ENCODE data around the gene CBR3.
"Not testable (repeated sequence)": the region's sequence is repeated elsewhere in the genome, so short reads cannot be mapped to it uniquely, and the experiment has no call there.

The CBR3 gene

DNA sequence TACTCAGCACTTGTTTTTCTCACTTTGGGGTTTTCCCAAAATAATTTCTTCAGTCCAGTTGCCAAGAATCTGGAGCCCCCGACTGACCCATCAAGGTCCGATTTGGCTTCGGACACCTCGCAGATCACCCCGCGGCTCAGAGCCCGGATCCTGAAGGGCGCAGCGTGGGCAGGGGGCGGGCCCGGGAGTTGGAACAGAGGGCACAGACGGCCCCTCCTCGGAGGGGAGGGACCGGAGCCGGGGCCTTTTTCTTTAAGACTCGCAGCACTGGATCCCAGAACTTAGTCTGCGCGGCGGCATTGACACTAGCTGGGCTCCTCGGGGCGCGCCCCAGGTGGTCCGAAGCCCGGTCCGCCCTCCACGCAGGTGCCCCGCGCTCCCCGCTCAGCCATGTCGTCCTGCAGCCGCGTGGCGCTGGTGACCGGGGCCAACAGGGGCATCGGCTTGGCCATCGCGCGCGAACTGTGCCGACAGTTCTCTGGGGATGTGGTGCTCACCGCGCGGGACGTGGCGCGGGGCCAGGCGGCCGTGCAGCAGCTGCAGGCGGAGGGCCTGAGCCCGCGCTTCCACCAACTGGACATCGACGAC, at the start of gene CBR3:
Gene CBR3, plus strand, starts transcription at position 277 of the 588 bp plus-strand sequence. Its CDS starts 114 bp downstream, at position 391.
- no peak for DNase-seq

DNA sequence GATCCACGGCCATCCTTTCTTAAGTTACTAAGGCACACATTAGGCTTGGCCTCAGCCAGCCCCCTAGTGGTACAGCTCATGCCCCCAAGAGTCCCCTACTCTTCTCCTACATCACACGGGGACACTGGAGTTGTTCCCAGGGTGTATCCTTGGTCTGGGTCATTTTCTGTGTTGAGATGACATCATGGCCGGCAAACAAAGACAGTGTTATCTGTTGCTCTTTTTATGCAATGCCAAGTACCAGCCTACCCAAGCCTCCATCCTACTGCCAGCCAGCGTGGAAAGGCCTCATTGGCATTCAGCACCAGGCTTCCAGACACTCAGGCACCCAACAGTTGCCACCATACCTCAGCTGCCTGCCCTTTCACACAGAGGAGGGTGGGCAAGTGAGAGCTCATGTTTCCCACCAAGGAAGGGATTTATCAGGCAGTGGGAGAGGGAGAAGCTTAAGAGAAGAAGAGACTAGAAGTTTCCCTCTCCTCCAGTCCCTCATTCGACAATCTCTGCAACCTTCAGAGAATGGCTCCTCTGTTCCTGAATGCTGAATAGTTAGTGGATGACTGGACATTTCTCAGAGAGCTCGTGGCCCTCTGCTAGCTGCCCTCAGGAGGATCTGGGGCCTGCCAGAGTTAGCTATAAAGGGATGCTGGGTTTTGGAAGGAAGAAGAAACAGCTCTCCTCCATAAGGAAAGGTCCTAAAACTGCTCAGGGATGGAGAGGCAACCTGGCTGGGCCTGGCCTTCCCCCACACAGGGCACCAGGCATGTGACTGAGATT, 47.3 kb upstream of the CBR3 start:
- DNase-seq, result no peak

DNA sequence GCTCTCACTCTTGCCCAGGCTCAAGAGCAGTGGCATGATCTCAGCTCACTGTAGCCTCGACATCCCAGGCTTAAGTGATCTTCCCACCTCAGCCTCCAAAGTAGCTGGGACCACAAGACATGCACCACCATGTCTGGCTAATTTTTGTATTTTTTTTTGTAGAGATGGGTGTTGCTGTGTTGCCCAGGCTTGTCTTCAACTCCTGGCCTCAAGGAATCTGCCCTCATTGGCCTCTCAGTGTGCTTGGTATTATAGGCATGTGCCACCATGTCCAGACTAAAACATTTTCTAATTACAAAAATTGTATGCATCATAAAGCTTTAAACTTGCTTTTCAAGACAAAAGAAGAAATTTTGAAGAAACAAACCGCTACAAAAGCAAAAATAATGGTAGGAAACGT, 44.9 kb upstream of the CBR3 start:
- DNase-seq, result no peak

DNA sequence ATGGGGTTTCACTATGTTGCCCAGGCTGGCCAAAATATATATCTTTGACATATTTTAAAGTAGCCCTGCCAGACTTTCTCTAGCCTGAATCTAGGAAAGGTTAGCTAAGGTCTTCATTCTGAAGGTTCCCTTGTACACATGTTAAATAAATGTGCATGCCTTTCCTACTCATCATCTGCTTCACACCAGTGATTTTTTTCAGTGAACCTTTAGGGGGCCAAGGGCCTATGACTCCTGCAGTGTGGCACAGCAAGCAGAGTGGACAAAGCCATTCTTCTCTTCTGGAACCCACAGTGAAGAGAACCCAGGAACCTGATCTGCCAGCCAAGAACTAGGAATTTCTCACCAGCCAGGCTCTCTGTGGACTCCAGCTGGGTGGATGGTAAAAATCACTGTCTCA, 42.2 kb upstream of the CBR3 start:
- DNase-seq, result no peak

DNA sequence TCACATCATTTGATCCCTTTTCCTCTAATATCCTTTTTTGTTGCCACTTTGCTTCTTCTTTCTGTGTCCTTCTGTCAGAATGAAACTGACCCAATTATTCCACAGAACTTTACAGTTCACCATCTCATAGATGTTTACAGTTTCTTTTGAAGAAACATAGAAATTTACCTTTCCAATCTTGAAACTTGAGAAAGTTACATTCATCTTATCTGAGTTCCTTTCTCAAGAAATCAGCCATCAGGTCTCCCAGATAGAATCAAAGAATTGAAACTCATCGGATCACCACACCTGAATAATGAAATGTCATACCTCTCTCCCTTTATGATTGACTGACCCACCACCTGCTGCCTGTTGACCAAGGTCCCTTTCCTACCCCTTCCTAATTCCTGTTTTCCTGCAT, 41.4 kb upstream of the CBR3 start:
- no peak for DNase-seq

DNA sequence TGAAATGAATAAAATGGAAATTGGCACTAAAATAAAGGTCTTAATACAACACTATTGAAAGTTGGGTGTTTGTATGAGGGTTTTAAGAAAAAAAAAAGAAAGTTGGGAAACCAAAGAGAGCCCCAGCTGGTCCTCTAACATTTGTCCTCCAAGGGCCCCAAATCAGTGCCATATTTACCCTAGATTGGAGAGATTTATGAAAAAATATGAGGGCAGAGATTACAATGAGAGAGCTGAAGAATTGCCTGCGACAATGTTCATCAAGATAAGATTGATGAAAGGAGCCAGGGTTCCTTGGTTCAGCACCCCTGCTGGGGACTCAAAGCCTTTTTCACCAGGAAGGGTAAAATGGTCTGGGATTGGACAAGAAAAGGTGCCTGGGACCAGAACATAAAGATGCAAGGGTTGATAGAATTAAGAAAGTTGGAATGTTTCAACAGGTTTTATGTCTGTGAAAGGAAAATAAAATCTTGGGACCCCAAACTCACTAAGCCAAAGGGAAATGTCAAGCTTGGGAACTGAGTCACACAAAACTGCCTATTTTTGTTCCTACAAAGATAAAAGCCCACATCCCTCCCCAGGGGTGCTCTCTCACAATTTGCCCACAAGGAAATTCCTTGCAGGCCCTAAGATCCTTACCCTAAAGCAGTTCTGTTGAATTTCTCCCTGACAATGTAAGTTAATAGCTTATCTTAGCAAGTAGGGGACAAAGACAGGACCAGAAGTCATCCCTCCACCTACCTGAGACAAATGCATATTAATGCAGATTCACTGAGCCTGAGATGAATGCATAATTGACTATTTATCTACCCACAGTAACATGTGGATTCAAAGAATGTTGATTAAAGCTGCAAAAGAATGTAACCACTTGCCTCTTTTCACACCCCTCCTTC, 38.2 kb upstream of the CBR3 start:
- no peak for DNase-seq

DNA sequence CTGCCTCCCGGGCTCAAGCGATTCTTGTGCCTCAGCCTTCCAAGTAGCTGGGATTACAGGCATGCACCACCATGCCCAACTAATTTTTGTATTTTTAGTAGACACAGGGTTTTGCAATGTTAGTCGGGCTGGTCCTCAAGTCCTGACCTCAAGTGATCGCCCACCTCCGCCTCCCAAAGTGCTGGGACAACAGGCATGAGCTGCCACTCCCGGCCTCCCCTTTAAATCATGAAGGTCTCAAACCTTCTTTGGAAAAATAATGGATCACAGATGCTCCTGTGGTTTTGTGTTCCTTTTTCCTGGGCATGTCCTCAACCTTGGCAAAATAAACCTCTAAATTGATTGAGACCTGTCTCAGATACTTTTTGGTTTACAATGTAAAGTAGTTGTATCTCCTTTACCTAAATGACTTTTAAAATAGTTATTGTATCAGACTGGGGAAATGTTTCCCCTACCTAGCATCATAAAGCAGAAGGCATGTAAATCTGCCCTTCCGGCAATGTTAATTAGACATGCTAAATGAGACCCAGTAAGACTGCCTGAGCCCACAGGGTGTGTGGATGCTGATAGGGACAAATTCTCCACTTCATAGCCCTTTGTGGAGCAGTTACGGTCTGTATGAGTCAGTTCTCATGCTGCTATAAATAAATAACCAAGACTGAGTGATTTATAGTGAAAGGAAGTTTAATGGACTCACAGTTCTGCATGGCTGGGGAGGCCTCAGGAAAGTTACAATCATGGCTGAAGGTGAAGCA, 37.3 kb upstream of the CBR3 start:
- DNase-seq, result no peak

DNA sequence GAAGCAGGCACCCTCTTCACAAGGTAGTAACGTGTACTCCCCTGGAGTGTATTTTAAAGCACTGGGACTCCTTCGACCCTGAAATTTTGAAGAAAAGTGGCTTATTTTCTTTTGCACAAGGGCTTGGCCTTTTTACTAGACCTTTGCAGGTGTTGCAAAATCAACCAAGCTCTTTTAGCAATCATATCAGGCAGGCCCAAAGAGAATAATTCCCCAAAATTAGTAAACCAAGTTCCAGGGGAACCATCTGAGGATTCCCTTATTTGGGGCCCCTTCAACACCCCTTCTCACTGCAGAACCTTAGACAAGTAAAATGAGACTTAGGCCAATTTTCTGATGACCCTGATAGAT, 36.7 kb upstream of the CBR3 start:
- DNase-seq, result no peak

DNA sequence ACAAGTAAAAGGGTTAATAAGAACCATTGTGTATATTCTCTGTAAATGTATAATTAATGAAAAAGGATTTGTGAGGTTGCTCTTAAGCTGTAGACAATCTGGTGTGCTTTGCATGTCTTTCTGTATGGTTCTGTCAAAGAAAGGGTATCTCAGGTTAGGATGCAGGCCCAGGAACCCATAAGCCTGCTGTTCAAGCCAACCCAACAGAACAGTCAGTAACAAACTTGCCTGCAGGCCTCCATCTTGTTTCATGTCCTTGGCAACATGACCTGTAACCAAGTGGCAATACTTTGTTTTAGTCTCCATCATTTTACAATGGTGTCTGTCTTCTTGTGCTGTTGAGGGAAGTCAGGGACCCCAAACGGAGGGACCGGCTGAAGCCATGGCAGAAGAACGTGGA, 35.9 kb upstream of the CBR3 start:
- no peak for DNase-seq

DNA sequence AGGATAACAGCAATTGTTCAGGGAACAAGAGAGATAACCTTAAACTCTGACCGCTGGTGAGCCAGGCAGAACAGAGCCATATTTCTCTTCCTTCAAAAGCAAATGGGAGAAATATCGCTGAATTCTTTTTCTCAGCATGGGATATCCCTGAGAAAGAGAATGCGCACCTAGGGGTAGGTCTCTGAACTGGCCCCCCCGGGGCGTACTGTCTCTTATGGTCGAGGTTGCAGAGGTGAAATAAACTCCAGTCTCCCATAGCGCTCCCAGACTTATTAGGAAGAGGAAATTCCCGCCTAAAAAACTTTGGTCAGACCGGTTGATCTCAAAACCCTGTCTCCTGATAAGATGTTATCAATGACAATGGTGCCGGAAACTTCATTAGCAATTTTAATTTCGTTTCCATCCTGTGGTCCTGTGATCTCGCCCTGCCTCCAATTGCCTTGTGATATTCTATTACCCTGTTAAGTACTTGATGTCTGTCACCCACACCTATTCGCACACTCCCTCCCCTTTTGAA, 35.1 kb upstream of the CBR3 start:
- DNase-seq, result not testable (repeated sequence)

DNA sequence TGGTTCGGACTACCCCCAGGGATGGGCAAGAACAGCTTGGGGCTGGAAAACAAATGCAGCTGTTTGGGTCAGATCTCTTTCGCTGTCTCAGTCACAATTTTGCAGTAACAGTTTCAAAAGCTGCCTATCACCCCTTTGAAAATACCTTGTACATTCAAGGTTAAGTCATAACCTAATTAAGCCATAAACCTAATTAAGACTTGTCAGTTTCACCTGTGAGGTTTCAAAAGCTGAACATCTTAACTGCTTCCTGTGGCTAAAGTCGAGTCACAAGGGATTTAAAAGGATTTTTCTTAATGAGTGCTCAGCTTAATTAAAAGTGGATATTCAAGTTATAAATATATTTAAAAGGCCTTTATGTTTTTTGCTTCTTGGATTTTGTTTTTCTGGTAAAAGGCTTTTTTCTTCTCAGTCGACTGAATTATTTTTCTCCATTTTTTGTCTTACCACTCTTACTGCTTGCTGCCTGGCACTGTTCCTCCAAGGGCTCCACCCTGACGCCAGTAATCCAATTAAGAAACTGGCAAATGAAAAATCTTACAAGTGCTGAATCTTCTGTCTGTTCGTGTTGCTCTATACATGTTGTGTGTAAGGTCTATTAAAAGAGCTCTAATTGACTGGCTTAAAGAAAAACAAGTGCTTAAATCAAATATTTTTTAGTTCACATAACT, 33.8 kb upstream of the CBR3 start:
- no peak for DNase-seq

DNA sequence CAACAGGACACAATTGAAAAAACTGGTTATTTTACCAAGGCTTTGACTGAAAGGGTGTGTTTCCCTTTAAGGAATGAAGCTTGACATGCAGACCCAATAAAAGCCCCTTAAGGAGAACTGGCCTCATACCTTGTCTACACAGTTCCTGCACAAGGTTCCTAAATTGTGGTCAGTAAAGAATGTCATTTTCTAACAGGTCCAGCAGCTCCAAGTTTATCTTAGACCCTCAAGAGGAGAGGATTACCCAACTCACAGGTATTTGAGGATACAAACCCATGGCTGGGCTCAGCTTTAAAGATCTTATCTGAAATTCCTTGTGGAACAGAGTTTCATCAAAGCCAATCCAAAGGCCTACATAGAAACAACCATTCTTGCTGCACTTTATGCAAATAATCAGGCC, 31.4 kb upstream of the CBR3 start:
- DNase-seq, result no peak

DNA sequence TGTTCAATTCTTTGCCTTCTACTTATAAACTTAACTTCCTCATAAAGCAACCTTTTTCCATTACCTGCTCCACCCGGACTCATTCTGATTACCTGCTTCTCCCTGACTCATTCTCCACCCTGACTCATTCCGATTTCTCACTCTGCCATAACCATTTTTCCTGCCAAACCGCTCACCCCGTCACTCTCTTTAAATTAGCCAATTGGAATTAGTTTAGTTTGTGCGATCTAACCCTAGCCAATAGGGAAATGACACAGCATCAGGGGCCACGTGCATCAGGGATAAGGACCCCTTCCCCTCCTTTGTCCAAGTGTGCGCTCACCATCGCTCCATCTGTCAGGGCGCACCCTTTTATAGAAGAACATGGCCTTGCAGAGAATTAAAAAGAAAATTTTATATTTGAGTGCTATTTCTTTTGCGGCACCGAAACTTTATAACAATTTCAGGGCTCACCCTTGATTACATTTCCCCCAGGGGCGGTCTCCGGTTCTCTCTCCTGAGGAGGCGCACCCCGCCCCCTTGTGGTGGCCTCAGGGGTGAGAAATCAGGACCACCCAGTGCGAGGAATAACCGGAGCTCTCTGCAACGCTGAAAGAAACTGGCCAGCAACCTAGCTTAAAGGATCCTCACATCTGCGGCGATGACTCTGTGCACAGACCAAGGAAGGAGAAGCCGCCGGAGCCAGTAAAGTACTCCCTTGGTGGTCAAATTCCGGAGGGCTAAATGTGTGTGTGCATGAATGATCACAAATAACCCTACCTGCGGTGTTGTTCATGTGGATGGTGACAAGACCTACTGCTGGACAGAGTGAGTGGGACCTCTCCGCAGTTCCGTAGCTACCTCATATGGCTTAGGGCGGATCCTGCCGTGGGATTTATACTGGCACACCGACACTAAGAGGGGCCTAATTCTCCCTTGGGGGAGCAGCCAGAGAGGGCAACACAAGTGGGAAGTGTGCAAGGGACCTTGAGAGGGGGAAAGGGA, 30.3 kb upstream of the CBR3 start:
- DNase-seq, result peak; percentile 46

DNA sequence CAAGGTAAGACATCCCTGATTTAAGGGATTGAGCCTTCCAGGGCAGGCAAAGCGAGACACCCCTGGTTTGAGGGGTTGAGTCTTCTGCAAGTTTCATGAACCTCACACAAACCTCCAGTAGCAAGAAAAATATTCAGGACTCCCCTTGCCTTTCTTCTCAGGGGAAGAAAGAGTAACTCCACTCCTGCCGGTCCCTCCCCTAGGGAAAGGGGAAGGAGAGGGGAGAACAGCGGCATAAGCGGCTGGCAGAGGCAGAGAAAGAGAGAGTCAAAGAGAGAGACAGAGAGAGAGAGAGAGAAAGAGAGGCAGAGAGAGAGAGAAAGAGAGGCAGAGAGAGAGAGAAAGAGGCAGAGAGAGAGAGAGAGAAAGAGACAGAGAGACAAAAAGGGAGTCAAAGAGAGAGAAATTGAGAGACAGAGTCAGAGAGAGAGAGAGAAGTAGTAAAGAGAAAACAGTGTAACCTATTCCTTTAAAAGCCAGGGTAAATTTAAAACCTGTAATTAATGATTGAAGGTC, 29.5 kb upstream of the CBR3 start:
- no peak for DNase-seq

DNA sequence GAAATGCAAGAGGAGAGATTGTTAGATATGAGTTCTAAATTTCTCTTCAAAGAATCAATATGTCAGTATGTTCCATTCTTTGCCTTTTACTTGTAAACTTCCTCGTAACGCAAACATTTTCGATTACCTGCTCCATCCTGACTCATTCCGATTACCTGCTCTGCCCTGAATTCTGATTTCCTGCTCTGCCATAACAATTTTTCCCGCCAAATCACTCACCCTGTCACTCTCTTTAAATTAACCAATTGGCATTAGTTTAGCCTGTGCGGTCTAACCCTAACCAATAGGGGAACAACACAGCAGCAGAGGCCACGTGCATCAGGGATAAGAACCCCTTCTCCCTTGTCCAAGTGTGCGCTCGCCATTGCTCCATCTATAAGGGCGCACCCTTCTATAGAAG, 25.0 kb upstream of the CBR3 start:
- no peak for DNase-seq

DNA sequence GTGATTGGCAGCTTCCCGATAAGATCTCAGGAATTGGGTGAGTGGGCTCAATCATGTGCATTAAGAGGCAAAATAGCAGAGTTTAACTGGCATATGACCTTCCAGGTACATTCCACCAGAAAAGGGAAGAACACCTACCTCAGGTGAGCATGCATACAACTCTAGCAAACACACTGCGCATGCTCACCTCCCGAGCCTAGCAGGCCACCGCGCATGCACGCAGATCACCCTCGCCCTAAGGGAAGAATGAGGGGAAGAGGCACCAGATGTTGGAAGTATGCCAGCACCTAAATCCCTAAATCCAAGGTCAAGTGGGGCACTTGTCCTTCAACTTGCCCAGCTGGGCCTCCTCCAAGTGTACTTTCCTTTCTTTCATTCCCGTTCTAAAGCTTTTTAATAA, 23.6 kb upstream of the CBR3 start:
- no peak for DNase-seq

DNA sequence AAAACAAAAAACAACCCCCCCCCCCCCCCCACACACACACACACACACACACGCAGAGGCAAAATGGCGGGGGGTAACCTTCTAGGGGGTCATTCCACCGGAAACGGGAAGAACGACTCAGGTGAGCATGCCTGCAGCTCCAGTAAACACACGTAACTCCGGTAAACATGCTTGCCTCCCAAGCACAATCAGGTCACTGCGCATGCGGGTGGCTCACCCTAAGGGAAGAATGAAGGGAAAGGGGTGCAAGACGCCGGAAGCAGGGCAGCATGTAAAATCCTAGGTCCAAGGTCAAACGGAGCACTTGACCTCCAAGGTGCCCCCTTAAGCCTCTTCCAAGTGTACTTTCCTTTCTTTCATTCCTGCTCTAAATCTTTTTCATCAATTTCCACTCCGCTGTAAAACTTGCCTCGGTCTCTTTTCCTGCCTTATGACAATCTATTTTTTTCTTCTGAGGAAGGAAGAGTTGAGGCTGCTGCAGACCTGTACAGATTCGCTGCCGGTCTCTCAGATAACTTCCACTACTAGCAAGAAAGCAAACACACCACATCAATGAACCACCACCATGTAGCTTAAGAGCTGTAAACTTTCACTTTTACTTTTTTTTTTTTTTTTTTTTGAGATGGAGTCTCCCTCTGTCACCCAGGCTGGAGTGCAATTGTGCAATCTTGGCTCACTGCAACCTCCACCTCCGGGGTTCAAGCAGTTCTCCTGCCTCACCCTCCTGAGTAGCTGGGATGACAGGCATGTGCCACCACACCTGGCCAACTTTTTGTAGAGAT, 21.0 kb upstream of the CBR3 start:
- DNase-seq, result no peak

DNA sequence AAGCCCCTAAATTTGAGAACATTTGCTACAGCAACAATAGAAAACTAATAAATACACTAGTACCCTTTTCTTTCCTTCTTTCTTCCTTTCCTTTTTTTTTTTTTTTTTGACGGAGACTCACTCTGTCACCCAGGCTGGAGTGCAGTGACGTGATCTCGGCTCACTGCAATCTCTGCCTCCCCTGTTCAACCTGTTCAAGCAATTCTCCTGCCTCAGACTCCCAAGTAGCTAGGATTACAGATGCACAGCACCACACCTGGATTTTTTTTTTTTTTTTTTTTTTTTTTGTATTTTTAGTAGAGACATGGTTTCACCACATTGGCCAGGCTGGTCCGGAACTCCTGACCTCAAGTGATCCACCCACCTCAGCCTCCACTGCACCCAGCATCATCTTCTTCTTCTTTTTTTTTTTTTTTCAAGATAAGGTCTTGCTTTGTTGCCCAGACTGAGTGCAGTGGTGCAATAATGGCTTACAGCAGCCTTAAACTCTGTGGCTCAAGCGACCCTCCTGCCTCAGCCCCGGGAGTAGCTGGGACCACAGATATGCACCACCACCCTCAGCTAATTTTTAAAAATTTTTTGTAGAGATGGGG, 19.6 kb upstream of the CBR3 start:
- no peak for DNase-seq

DNA sequence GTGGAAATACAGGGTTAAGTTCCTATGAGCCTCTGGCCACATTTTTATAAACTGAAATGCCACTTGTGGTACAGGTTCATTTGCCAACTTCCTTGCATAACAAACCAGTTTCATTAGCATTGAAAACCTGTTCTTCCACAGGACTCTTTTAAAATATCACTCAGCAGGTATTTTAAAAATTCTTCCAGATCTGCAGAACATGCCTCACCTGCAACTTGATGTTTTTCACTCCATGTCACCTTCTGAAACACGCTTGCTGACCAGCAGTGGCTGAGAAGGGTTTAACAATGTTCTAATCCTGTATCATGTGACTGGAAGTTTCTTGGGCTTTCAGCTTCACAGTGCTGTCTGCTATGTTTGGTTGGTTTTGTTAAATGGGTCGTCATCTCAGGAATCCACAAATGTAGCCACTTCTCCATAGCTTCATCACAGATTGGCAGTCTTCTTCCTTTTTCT, 17.6 kb upstream of the CBR3 start:
- DNase-seq, result no peak

All from hematopoietic multipotent progenitor cell treated with erythropoietin and hydrocortisone succinate and interleukin-3 and kit ligand, for 8 days (in vitro differentiated cells).